OCI-LY7 (cell line): ENCODE measurements around the gene AIRE. TPM values are rescaled to one million over a fixed set of nuclear protein-coding genes. Genes with fewer than 3 reads are reported as not detected.

Experiments used
- BruUV-seq: library from RNA; stranded (reverse); fragments of 400-500 nt; replicated peaks from 2 replicates; lab custom pipeline; 2021; lab: Mats Ljungman, UMichigan
- CTCF ChIA-PET: fragments of 300-600 bp; sonication (Branson Sonifier 250); formaldehyde crosslinking; loops from one replicate; lab custom pipeline; 2022; ENCODE audit warnings: antibody characterized with exemption; ENCODE audit not compliant: unreplicated experiment; lab: Charles Lee
- POLR2A ChIA-PET: fragments of 300-600 bp; sonication (Branson Sonifier 250); formaldehyde crosslinking; loops from one replicate; lab custom pipeline; 2022; ENCODE audit warnings: antibody characterized with exemption; lab: Charles Lee
- DNase-seq: peaks from one replicate; pipeline ENCODE4 v3.0.0-alpha.2; 2015; ENCODE audit warnings: low spot score
- H2AFZ ChIP-seq: fragments of 200-600 bp; sonication (generic), shearing (Covaris generic); 2 replicates; pipeline ENCODE4 v1.6.1; 2014; ENCODE audit warnings: mild to moderate bottlenecking, antibody characterized with exemption, low read length, moderate library complexity
- H3K27ac ChIP-seq: fragments of 200-600 bp; sonication (generic); 2 replicates; pipeline ENCODE4 v1.5.1; 2014; ENCODE audit warnings: mixed run types, low read depth, mild to moderate bottlenecking, moderate library complexity, low read length, inconsistent platforms; ENCODE audit not compliant: poor library complexity, severe bottlenecking
- H3K36me3 ChIP-seq: fragments of 200-600 bp; sonication (generic); 2 replicates; pipeline ENCODE4 v1.6.1; 2014; ENCODE audit warnings: mild to moderate bottlenecking, antibody characterized with exemption, low read length, moderate library complexity, mixed read lengths; ENCODE audit not compliant: insufficient read depth
- H3K4me1 ChIP-seq: fragments of 200-600 bp; sonication (generic); 2 replicates; pipeline ENCODE4 v1.5.1; 2014; ENCODE audit warnings: mild to moderate bottlenecking, low read length; ENCODE audit not compliant: insufficient read depth, poor library complexity, severe bottlenecking
- H3K4me2 ChIP-seq: fragments of 200-600 bp; sonication (generic); 2 replicates; pipeline ENCODE4 v1.6.1; 2014; ENCODE audit warnings: mild to moderate bottlenecking, low read length
- H3K4me3 ChIP-seq: fragments of 200-600 bp; sonication (generic); 2 replicates; pipeline ENCODE4 v1.5.1; 2014; ENCODE audit warnings: mild to moderate bottlenecking, low read depth, low read length; ENCODE audit not compliant: poor library complexity, severe bottlenecking
- H3K79me2 ChIP-seq: fragments of 200-600 bp; sonication (generic); 2 replicates; pipeline ENCODE4 v1.6.1; 2016; ENCODE audit warnings: low read depth, mild to moderate bottlenecking, low read length, moderate library complexity, mixed read lengths; ENCODE audit not compliant: insufficient read depth
- H3K9me2 ChIP-seq: fragments of 200-600 bp; sonication (generic); 2 replicates; pipeline ENCODE4 v1.6.1; 2016; ENCODE audit warnings: mild to moderate bottlenecking, low read length, mixed read lengths; ENCODE audit not compliant: insufficient read depth
- H3K9me3 ChIP-seq: fragments of 200-600 bp; sonication (generic); 2 replicates; pipeline ENCODE4 v1.6.1; 2014; ENCODE audit warnings: mild to moderate bottlenecking, mixed run types, low read length, mixed read lengths
- H4K20me1 ChIP-seq: fragments of 200-600 bp; sonication (generic); 2 replicates; pipeline ENCODE4 v1.6.1; 2014; ENCODE audit warnings: mild to moderate bottlenecking, antibody characterized with exemption, low read length, moderate library complexity, mixed read lengths; ENCODE audit not compliant: insufficient read depth
- EZH2phosphoT487 ChIP-seq: fragments of 200-600 bp; sonication (generic); IDR thresholded peaks from 2 replicates; pipeline ENCODE4 v1.6.1; 2018; ENCODE audit warnings: low read depth, borderline replicate concordance, mild to moderate bottlenecking, mixed run types, antibody characterized with exemption, low read length, moderate library complexity, mixed read lengths
- intact Hi-C: fragments of 100-400 bp; cut with micrococcal nuclease; formaldehyde crosslinking; loops from one replicate; pipeline ENCODE4 v1.10.0; 2022; ENCODE audit not compliant: unreplicated experiment
- total RNA-seq, 2 experiments: library from RNA; depleted of rRNA in 1 of 2; stranded (reverse); fragments of >200 nt in 1 of 2; shearing (Covaris generic) in 1 of 2; gene quantifications; 2 replicates each; pipeline ENCODE4 v1.2.3, GENCODE V29; 2014 to 2022
- TF ChIP-seq, protein P1 (sequence below): fragments of 200-600 bp; sonication (generic); conservative IDR thresholded peaks from 2 replicates; pipeline ENCODE4 v1.5.1; 2014; ENCODE audit warnings: mild to moderate bottlenecking, antibody characterized with exemption, low read length, moderate library complexity, mixed read lengths

Gene AIRE
- total RNA-seq, 2 experiments from 2014 or later: not detected

DNA sequence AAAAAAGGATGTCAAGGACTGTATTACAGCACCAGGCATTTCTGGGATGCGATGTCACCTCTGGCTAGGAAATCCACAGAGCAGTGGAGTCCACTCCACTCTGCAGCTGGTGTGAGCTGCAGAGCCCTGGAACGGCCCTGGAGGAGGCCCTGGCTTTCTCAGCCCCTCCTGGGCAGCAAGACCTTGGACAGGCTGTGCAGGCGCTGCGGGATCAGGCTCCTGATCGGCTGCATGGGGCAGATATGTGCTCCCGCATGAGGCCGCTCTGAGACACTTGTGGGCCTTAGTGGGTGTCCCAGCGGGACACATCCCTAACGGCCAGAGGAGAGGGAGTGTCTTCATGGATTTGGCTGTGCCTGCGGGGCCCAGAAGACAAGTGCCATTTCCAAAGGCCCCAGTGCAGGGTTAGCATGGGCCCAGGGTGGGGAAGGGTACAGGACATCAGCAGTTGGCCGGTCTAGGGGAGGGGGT, 30.1 kb upstream of the AIRE start:
- Histone ChIP-seq H2AFZ (no peak overlapping the region), H3K4me3 (no peak overlapping the region), H3K79me2 (no peaks in the 10 kb centered on the region), H3K36me3 (no peaks in the 10 kb centered on the region), H3K4me2 (no peak overlapping the region), H3K27ac (no peak overlapping the region), H4K20me1 (no peaks in the 10 kb centered on the region), H3K4me1 (no peaks in the 10 kb centered on the region), H3K9me2 (no peaks in the 10 kb centered on the region), H3K9me3 (no peaks in the 10 kb centered on the region)
- CTCF ChIA-PET: no interaction called here
- POLR2A ChIA-PET: no interaction called here
- no peak for DNase-seq
- TF ChIP-seq EZH2phosphoT487: no peak
- TF ChIP-seq, protein P1, sequence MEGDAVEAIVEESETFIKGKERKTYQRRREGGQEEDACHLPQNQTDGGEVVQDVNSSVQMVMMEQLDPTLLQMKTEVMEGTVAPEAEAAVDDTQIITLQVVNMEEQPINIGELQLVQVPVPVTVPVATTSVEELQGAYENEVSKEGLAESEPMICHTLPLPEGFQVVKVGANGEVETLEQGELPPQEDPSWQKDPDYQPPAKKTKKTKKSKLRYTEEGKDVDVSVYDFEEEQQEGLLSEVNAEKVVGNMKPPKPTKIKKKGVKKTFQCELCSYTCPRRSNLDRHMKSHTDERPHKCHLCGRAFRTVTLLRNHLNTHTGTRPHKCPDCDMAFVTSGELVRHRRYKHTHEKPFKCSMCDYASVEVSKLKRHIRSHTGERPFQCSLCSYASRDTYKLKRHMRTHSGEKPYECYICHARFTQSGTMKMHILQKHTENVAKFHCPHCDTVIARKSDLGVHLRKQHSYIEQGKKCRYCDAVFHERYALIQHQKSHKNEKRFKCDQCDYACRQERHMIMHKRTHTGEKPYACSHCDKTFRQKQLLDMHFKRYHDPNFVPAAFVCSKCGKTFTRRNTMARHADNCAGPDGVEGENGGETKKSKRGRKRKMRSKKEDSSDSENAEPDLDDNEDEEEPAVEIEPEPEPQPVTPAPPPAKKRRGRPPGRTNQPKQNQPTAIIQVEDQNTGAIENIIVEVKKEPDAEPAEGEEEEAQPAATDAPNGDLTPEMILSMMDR: no peak
- no TSS peak for BruUV-seq
- intact Hi-C loops: no loop called here

DNA sequence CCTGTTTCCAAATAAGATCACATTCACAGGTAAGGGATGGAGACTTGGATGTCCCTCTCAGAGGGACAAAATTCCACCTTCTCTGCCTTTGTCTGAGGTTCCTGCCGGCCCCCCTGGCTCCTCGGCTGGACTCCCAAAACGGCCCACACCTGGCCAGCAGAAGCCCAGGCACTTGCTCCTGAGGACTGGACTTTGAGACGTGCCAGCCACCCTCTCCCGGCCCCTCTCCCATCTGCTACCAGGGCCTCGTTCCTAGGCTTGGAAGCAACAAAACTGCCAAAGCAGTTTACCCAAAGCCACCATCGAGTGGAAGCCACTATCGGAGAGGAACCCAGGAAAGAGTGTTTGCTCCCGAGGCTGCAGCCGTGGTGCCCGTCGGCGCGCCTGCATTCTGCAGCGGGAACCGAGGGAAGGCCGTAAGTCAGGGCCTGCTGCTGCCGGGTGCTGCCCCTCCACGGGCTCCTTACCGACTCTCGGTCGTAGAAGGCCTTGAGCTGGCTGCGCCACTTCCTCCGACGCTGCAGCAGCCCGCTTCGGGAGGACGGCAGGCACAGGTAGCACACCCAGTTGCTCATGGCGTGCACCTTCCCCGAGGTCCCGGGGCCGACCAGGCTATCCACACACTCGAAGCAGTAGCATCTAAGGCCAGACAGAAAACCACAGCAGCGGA, 27.5 kb upstream of the AIRE start:
- no peak overlapping the region for H3K4me3 ChIP-seq
- no peak for DNase-seq
- H3K79me2 ChIP-seq: no peaks in the 10 kb centered on the region
- no peaks in the 10 kb centered on the region for H4K20me1 ChIP-seq
- intact Hi-C loops: no loop called here
- no peaks in the 10 kb centered on the region for H3K36me3 ChIP-seq
- no TSS peak for BruUV-seq
- no peak for TF ChIP-seq EZH2phosphoT487
- TF ChIP-seq, protein P1: no peak
- ChIA-PET POLR2A (no interaction called here), CTCF (no interaction called here)
- H2AFZ ChIP-seq: no peak overlapping the region
- H3K27ac ChIP-seq: no peak overlapping the region
- no peaks in the 10 kb centered on the region for H3K4me1 ChIP-seq
- H3K9me2 ChIP-seq: no peaks in the 10 kb centered on the region
- no peak overlapping the region for H3K4me2 ChIP-seq
- no peaks in the 10 kb centered on the region for H3K9me3 ChIP-seq

DNA sequence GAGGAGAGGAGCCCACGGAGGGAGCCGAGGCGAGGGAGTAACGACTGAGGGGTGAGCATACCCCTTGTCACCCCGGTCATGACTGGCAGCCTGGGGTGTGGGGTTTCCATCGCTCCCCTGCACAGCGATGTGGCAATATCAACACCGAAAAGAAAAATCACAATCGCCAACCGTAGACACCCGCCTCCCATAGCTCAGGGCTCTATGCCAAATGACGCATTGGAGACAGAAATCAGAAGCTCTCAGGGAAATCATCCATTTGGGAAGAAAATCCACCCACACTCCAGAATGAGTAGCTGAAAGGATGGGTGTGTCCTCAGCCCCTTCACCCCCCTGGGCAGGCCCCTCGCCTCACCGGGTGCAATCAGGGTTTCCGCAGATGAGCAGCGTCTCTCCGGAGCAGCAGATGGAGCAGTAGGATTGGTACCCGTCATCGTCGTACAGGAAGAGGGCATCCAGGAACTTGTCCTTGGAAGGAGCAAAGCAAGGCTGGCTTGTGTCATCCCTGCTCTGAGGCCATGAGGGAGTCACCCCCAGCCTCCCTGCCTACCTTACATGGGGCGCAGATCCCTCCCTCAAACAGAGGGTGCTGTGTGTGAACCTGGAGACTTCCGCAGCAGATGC, 26.5 kb upstream of the AIRE start:
- TF ChIP-seq, protein P1: no peak
- TF ChIP-seq EZH2phosphoT487: no peak
- no peaks in the 10 kb centered on the region for H3K79me2 ChIP-seq
- H2AFZ ChIP-seq: no peak overlapping the region
- H3K36me3 ChIP-seq: no peaks in the 10 kb centered on the region
- intact Hi-C loops: no loop called here
- no peak overlapping the region for H3K27ac ChIP-seq
- H3K9me2 ChIP-seq: no peaks in the 10 kb centered on the region
- no peak overlapping the region for H3K4me3 ChIP-seq
- POLR2A ChIA-PET: no interaction called here
- no peaks in the 10 kb centered on the region for H4K20me1 ChIP-seq
- DNase-seq: no peak
- no TSS peak for BruUV-seq
- H3K4me1 ChIP-seq: no peaks in the 10 kb centered on the region
- CTCF ChIA-PET: no interaction called here
- H3K4me2 ChIP-seq: no peak overlapping the region
- H3K9me3 ChIP-seq: no peaks in the 10 kb centered on the region
